ENCODE measurements around the gene LDB3.

- TF ChIP-seq CTCF (IDR thresholded peaks at IDR 0.05) (no peak), POLR2AphosphoS5 (IDR thresholded peaks at IDR 0.05) (no peak)
Observed at GRCh38 chr10:86753051-86753450, 84.7 kb downstream of the LDB3 start.
